HepG2 (cell line): ENCODE measurements around the gene GNB1. TPM values are rescaled to one million over a fixed set of nuclear protein-coding genes. Genes with fewer than 3 reads are reported as not detected.

Experiments
- ATAC-seq: fragments of 200-7000 bp; cut with Tn5 transposase; 3 replicates; pipeline ENCODE4 v1.9.1; 2020; ENCODE audit warnings: mild to moderate bottlenecking, moderate library complexity
- BruUV-seq: library from RNA; stranded (reverse); fragments of 400-500 nt; replicated peaks from 2 replicates; lab custom pipeline; 2021; lab: Mats Ljungman, UMichigan
- CTCF ChIA-PET: fragments of 300-600 bp; formaldehyde crosslinking; extraction: SDS; loops from one replicate; lab custom pipeline; 2021; ENCODE audit warnings: low total read pairs, inconsistent platforms, low intra/inter-chr PET ratio; lab: Yijun Ruan, JAX
- POLR2A ChIA-PET: fragments of 350-600 bp; sonication (Branson Sonifier 250); formaldehyde crosslinking; loops from one replicate; lab custom pipeline; 2020; ENCODE audit warnings: antibody characterized with exemption, inconsistent platforms; lab: Yijun Ruan, JAX
- DNase-seq: peaks from one replicate; pipeline ENCODE4 v3.0.0-alpha.2; 2015; ENCODE audit warnings: low spot score
- FAIRE-seq: peaks from 3 replicates; lab custom pipeline; 2011; peaks lifted over from hg19 to GRCh38; lab: Jason Lieb, UNC
- H2AFZ ChIP-seq: one replicate; pipeline ENCODE4 v1.6.1; 2011; ENCODE audit warnings: low read length, inconsistent platforms
- H3K27ac ChIP-seq: fragments of 300-600 bp; 3 replicates; pipeline ENCODE4 v1.8.0; 2011; ENCODE audit warnings: mixed run types, mild to moderate bottlenecking, mixed read lengths, low read length, inconsistent platforms; ENCODE audit not compliant: insufficient read depth; ENCODE audit errors: extremely low read length
- H3K27me3 ChIP-seq, 2 experiments: fragments of 200-600 bp in 1 of 2; 2 replicates in 1 of 2; 3 replicates in 1 of 2; pipeline versions ENCODE4 v1.6.0 to v1.8.0; 2011; ENCODE audit warnings: low read length in 2 of 2, mild to moderate bottlenecking in 2 of 2, moderate library complexity in 2 of 2, inconsistent platforms in 1 of 2; ENCODE audit not compliant: insufficient read depth in 2 of 2, control insufficient read depth in 1 of 2
- H3K36me3 ChIP-seq, 2 experiments: fragments of 200-600 bp in 1 of 2; replicated peaks in 1 of 2; 2 replicates in 1 of 2; 3 replicates in 1 of 2; pipeline versions ENCODE4 v1.5.1 to v1.8.0; 2011; ENCODE audit warnings: low read length in 2 of 2, inconsistent platforms in 1 of 2; ENCODE audit not compliant: insufficient read depth in 2 of 2, control insufficient read depth in 1 of 2
- H3K4me1 ChIP-seq: 2 replicates; pipeline ENCODE4 v1.5.1; 2012; ENCODE audit warnings: low read length, inconsistent platforms; ENCODE audit not compliant: insufficient read depth
- H3K4me2 ChIP-seq: 2 replicates; pipeline ENCODE4 v1.6.0; 2011; ENCODE audit warnings: low read depth, low read length, inconsistent platforms
- H3K4me3 ChIP-seq, 3 experiments: fragments of 200-600 bp in 1 of 3; sonication (generic), shearing (Covaris generic) in 1 of 3; replicated peaks in 1 of 3; 2 replicates each; pipeline ENCODE4 v1.5.1; 2011 to 2016; ENCODE audit warnings: low read length in 3 of 3, inconsistent platforms in 2 of 3, low read depth in 2 of 3, mild to moderate bottlenecking in 2 of 3, control low read depth in 1 of 3, mixed read lengths in 1 of 3; ENCODE audit not compliant: insufficient read depth in 1 of 3
- H3K79me2 ChIP-seq: one replicate; pipeline ENCODE4 v1.6.1; 2011; ENCODE audit warnings: low read length, inconsistent platforms; ENCODE audit not compliant: insufficient read depth
- H3K9ac ChIP-seq: 2 replicates; pipeline ENCODE4 v1.6.0; 2011; ENCODE audit warnings: mild to moderate bottlenecking, low read depth, low read length, inconsistent platforms; ENCODE audit not compliant: insufficient read depth
- H3K9me3 ChIP-seq: 2 replicates; pipeline ENCODE4 v1.5.1; 2012; ENCODE audit warnings: mild to moderate bottlenecking, low read length
- H4K20me1 ChIP-seq: 2 replicates; pipeline ENCODE4 v1.6.0; 2011; ENCODE audit warnings: inconsistent platforms, mild to moderate bottlenecking, low read length, moderate library complexity; ENCODE audit not compliant: insufficient read depth
- AGO2 ChIP-seq: fragments of 200-400 bp; formaldehyde crosslinking; optimal IDR thresholded peaks from 2 replicates; pipeline ENCODE3; 2017; ENCODE audit warnings: mild to moderate bottlenecking, low read depth, low read length, moderate library complexity
- KDM1A ChIP-seq: IDR thresholded peaks from 2 replicates; pipeline ENCODE4 v1.6.1; 2016; ENCODE audit warnings: missing compliant biosample characterization
- MYC ChIP-seq: sonication (generic); formaldehyde crosslinking; IDR thresholded peaks from 2 replicates; pipeline ENCODE4 v1.9.0; 2021; ENCODE audit warnings: missing genetic modification reagents, borderline replicate concordance
- NR2F1 ChIP-seq, 2 experiments: fragments of 450-650 bp in 1 of 2; formaldehyde crosslinking in 1 of 2; IDR thresholded peaks; 2 replicates each; pipeline versions ENCODE4 v1.5.0 to v1.6.1; 2016 to 2020; ENCODE audit warnings: mild to moderate bottlenecking in 1 of 2, missing compliant biosample characterization in 1 of 2, missing genetic modification reagents in 1 of 2, moderate library complexity in 1 of 2
- PBX2 ChIP-seq: IDR thresholded peaks from 2 replicates; pipeline ENCODE4 v1.6.1; 2016; ENCODE audit warnings: control low read depth
- PHF8 ChIP-seq: sonication (generic); formaldehyde crosslinking; IDR thresholded peaks from 2 replicates; pipeline ENCODE4 v1.5.0; 2020; ENCODE audit warnings: missing genetic modification reagents
- RBM39 ChIP-seq: fragments of 200-400 bp; formaldehyde crosslinking; IDR thresholded peaks from one replicate; pipeline ENCODE4 v1.6.1; 2018; ENCODE audit warnings: antibody characterized with exemption, mild to moderate bottlenecking, low read depth, low read length; ENCODE audit not compliant: poor library complexity, severe bottlenecking
- SPEN ChIP-seq: sonication (generic); formaldehyde crosslinking; IDR thresholded peaks from 2 replicates; pipeline ENCODE4 v1.5.1; 2020; ENCODE audit warnings: low read depth, mild to moderate bottlenecking, missing genetic modification reagents
- TAF1 ChIP-seq: sonication (generic); formaldehyde crosslinking; IDR thresholded peaks from 2 replicates; pipeline ENCODE4 v1.4.0; 2020; ENCODE audit warnings: missing genetic modification reagents
- TEAD3 ChIP-seq: optimal IDR thresholded peaks from 2 replicates; pipeline ENCODE3; 2016; ENCODE audit warnings: borderline replicate concordance
- ZNF333 ChIP-seq: sonication (generic); formaldehyde crosslinking; IDR thresholded peaks from 2 replicates; pipeline ENCODE4 v1.4.0; 2020; ENCODE audit warnings: mild to moderate bottlenecking, missing genetic modification reagents, borderline replicate concordance
- ZNF563 ChIP-seq: sonication (generic); formaldehyde crosslinking; IDR thresholded peaks from 2 replicates; pipeline ENCODE4 v1.8.0; 2022; ENCODE audit warnings: mild to moderate bottlenecking, moderate library complexity, missing genetic modification reagents
- ZNF678 ChIP-seq: sonication (generic); formaldehyde crosslinking; IDR thresholded peaks from 2 replicates; pipeline ENCODE4 v1.4.0; 2020; ENCODE audit warnings: mild to moderate bottlenecking, missing genetic modification reagents
- ZUFSP ChIP-seq: sonication (generic); formaldehyde crosslinking; IDR thresholded peaks from 2 replicates; pipeline ENCODE4 v1.9.0; 2021; ENCODE audit warnings: missing genetic modification reagents, mild to moderate bottlenecking, borderline replicate concordance
- WGBS: methylation state at CpG from one replicate; pipeline ENCODE4 v1.1.6; 2017; ENCODE audit warnings: low lambda C conversion rate; 5-methylcytosine and 5-hydroxymethylcytosine counted together
- in situ Hi-C: cut with HindIII; loops from 2 replicates; pipeline ENCODE4 v1.10.0; 2017; ENCODE audit warnings: low pct_unique_long_range_greater_than_20kb; ENCODE audit not compliant: extremely low pct_ligation_motif_present
- intact Hi-C: fragments of 100-400 bp; cut with micrococcal nuclease; formaldehyde crosslinking; loops from one replicate; pipeline ENCODE4 v1.10.0; 2022; ENCODE audit not compliant: unreplicated experiment
- polyA plus RNA-seq, 8 experiments: library from polyadenylated mRNA; depleted of rRNA in 3 of 8; stranded (reverse) in 7 of 8; unstranded in 1 of 8; fragments of >200 nt; fragmentation: Illumina TruSeq in 4 of 8; extraction: Trizol in 4 of 8; gene quantifications; 2 replicates each; pipeline versions ENCODE4 v1.2.1 to v1.2.3, GENCODE V29; 2011 to 2016; ENCODE audit warnings: low read depth in 4 of 8, missing spikeins in 1 of 8, mixed read lengths in 1 of 8; ENCODE audit not compliant: insufficient read depth in 1 of 8
- total RNA-seq, 5 experiments: library from RNA; depleted of rRNA; stranded (reverse); fragments of >200 nt; fragmentation: Illumina TruSeq; extraction: Trizol; gene quantifications; 2 replicates each; pipeline ENCODE4 v1.2.3, GENCODE V29; 2016; ENCODE audit warnings: low read depth in 1 of 5

Gene GNB1
- total and polyA plus RNA-seq, 2 of the 13 experiments (the other 11 are each of a cell fraction or from before 2014, with no cell fraction given), result 66.2 to 327 TPM

DNA sequence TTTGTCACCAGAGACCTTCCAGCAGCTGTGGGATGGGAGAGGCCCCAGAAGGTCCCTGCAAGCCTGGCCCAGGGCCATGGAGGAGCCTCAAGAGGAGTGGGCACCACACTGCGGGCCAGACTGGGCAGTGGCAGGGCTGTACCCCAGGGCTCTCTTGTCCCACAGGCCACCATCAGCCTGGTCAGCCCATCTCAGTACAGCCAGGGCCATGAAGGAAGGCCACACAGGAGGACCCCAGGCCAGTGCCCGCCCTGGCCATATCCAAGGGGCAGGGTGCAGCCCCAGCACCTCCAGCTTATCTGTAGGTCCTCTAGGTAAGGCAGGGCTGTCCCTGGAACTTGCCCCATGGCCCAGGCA is 3.1 kb upstream of the GNB1 start:
- WGBS, result no CpG with 5 or more reads among the region's 2 CpGs
- Histone ChIP-seq H3K4me2 (peak overlapping the region; percentile 91), H2AFZ (no peak overlapping the region), H3K36me3 (no peaks in the 10 kb centered on the region), H3K4me1 (peaks cover 74% of the 10 kb centered on the region), H3K9ac (0 out of 2 replicates have a peak overlapping the region, but pooled peaks have one; percentile 23), H3K27ac (peak overlapping the region; percentile 35), H4K20me1 (peaks cover 8% of the 10 kb centered on the region), H3K9me3 (no peaks in the 10 kb centered on the region), H3K79me2 (peaks cover 22% of the 10 kb centered on the region), H3K27me3 (no peaks in the 10 kb centered on the region; a peak in 1 of 5 replicates), H3K4me3 (peak overlapping the region in 1 of 3 experiments; percentile 61; a peak in 2 of 6 replicates)
- CTCF ChIA-PET, result no interaction called here
- BruUV-seq, result no TSS peak
- 0 out of 2 replicates have a peak, but pooled peaks have one; percentile 25 for TF ChIP-seq ZNF563
- TF ChIP-seq TAF1 (CRISPR knock-in tag), result 0 out of 2 replicates have a peak, but pooled peaks have one; percentile 4
- TF ChIP-seq KDM1A (CRISPR knock-in tag), result no peak
- TF ChIP-seq ZNF678 (CRISPR knock-in tag), result no peak
- TF ChIP-seq ZNF333, result 0 out of 2 replicates have a peak, but pooled peaks have one; percentile 17
- 0 out of 2 replicates have a peak, but pooled peaks have one; percentile 20 for TF ChIP-seq SPEN
- TF ChIP-seq TEAD3, result peak; percentile 11
- intact Hi-C loops (no loop called here), in situ Hi-C loops (no loop called here)
- ATAC-seq (peak; percentile 22), DNase-seq (no peak), FAIRE-seq (no peak)
- POLR2A ChIA-PET, result no interaction called here

DNA sequence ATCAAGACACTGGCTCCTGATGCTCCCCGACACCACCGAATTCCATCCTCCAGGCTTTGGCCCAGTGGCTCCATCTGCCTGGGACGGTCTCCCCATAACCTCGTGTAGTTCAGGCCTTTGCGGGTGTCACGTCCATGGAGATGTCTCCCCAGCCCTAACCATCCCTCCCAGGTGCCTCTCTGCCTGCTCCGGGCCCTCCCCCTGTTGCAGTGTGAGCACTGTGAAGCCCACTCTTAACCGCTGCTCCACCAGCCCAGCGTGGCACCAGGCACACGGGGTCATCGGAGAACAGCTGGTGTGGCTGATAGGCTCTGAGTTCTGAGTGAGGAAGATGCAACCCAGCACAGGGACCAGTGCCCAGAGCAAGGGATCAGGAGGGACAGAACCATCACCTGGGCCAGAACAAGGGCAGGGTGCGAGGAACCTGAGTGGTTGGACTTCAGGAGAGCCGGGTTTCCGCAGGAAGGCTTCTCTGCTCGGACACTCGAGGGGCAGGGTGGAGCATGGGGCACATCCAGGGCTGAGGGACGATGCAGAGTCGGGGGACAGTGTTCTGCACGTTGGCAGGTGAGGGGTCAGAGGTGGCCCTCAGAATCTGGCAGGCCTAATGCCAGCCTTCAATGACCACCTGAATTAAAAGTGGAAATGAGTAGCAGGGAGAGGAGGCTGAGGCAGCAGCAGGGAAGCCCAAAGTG is 2.6 kb upstream of the GNB1 start:
- 66% methylated on average over 19 of the region's 19 CpGs for WGBS
- POLR2A ChIA-PET, result no interaction called here
- TF ChIP-seq AGO2 (peak; percentile 30), PBX2 (CRISPR knock-in tag) (no peak), RBM39 (peak; percentile 12), ZUFSP (CRISPR knock-in tag) (no peak), NR2F1 (CRISPR knock-in tag; IDR thresholded peaks at IDR 0.05) (no peak), MYC (CRISPR knock-in tag) (peak; percentile 20; the same call in 1 of the 2 replicates), PHF8 (CRISPR knock-in tag) (no peak)

More for the DNA sequence above, 2.6 kb upstream of the GNB1 start:
- no peaks in the 10 kb centered on the region for H3K36me3 ChIP-seq
- in situ Hi-C loops, result no loop called here
- no TSS peak for BruUV-seq
- no peak overlapping the region for H3K27ac ChIP-seq
- H3K4me2 ChIP-seq, result peak overlapping the region; percentile 91
- no peaks in the 10 kb centered on the region for H3K9me3 ChIP-seq
- no peak for FAIRE-seq
- no peak for ATAC-seq
- H3K79me2 ChIP-seq, result peaks cover 27% of the 10 kb centered on the region
- CTCF ChIA-PET, result no interaction called here
- peak overlapping the region in 1 of 3 experiments; percentile 61; a peak in 1 of 6 replicates for H3K4me3 ChIP-seq
- no peak overlapping the region for H3K9ac ChIP-seq
- no peak overlapping the region for H2AFZ ChIP-seq
- intact Hi-C loops, result no loop called here
- H4K20me1 ChIP-seq, result peaks cover 14% of the 10 kb centered on the region
- H3K27me3 ChIP-seq, result no peaks in the 10 kb centered on the region; a peak in 1 of 5 replicates
- no peak for DNase-seq
- H3K4me1 ChIP-seq, result peaks cover 74% of the 10 kb centered on the region
